H54 (cell line): ENCODE data around the gene NR2F2.

Experiments used
- DNase-seq: peaks from one replicate; pipeline ENCODE4 v3.0.0; 2011; ENCODE audit warnings: low spot score, mixed read lengths; ENCODE audit not compliant: insufficient read length
- FAIRE-seq: peaks from 3 replicates; lab custom pipeline; 2011; peaks lifted over from hg19 to GRCh38; lab: Jason Lieb, UNC
- POLR2A ChIP-seq: IDR thresholded peaks from 2 replicates; pipeline ENCODE4 v1.6.1; 2011; ENCODE audit warnings: low read depth, mild to moderate bottlenecking, low read length

The NR2F2 gene

GRCh38 chr15:96345560-96346399 is 15.3 kb downstream of the NR2F2 start:
- no peak for DNase-seq

GRCh38 chr15:96346409-96346970 is 16.0 kb downstream of the NR2F2 start:
- FAIRE-seq (no peak), DNase-seq (no peak)
- TF ChIP-seq POLR2A = no peak

More at GRCh38 chr15:96345560-96346399, 15.3 kb downstream of the NR2F2 start:
- TF ChIP-seq POLR2A = no peak
- no peak for FAIRE-seq

DNA sequence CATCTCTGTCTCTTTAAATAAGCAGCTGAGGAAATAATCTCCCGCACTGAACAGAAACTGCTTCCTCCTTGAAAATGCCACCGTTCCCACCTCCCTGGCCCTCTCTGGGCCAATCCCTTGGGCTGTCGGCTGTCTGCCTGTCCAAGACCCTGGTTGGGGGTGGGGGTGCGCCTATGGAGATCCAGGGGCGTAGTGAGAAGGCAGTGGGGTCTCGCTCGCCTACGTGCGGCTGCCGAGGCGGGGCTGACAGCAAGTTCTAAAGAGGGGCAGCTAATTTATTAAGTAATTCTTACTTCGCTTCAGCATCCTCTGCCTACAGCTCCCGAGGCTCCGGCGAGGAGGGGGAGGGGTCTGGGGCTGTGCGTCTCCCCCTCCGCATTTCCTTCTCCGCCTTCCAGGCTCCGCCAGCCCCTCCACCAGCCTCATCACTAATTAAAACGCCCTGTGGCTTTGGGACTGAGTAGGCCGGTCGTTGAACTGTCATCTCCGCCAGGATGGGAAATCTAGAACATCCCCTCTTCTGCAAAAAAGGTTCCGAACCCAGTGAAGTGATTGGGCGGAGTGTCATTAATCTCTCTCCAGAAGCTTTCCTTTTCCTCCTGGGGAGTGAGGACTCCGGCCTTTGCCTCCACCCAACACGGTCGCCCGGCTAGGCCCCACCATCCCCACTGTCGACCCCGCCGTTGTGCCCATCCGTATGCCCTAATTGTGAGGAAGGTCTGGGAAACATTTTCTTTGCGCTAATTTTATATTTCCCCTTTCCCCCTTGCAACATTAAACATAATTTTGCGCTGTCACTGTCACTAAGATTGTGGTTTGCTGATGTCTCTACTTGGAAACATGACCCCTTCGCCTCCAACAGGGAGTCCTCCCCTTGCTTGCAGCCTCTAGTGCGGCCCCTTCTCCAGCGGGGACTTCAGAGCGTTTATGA is 16.9 kb downstream of the NR2F2 start:
- FAIRE-seq (no peak), DNase-seq (no peak)
- TF ChIP-seq POLR2A = no peak

- no peak for DNase-seq
- TF ChIP-seq POLR2A = no peak
- no peak for FAIRE-seq
Observed at GRCh38 chr15:96348112-96349027, 17.9 kb downstream of the NR2F2 start.

- FAIRE-seq = no peak
- no peak for DNase-seq
- no peak for TF ChIP-seq POLR2A
Observed at GRCh38 chr15:96349034-96349856, 18.7 kb downstream of the NR2F2 start.

GRCh38 chr15:96349857-96350720 is 19.6 kb downstream of the NR2F2 start:
- no peak for FAIRE-seq
- DNase-seq = no peak
- no peak for TF ChIP-seq POLR2A

DNA sequence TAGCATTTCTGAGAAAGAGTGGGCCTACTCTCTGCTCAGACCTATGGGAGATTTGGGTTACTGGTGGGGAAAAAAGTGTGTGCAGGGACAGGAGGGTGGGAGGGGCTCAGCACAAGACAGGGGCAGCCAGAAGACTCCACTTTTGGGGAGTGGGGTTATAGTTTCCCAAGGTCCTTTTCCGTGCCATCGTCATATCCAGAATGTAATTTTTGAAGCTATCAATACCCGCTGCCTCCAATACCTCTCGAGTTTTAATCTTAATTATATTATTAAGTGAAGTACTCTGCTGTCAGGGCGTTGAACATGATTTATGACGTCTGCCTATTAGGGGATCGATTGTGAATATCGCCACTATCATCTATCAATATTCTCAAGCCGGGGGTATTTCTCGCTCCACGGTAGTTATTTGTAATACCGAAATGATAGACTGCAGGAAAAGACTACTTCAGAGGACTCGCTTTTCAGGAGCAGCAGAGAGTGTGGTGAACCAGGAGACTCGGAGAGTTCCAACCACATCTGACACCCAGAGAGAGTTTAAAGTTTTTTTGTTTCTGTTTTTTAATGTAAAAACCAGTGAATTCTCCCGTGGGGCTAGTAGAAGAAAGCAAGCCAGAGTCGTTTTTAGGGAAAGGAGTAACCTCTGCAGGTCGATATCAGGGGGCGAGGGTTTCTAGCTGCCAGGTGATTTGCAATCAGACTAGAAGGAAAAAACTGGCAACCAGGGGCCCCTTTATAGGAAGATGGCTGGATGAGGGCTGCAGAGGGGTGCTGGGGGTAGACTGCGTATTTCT is 20.6 kb downstream of the NR2F2 start:
- DNase-seq = no peak
- no peak for TF ChIP-seq POLR2A
- FAIRE-seq = no peak

DNA sequence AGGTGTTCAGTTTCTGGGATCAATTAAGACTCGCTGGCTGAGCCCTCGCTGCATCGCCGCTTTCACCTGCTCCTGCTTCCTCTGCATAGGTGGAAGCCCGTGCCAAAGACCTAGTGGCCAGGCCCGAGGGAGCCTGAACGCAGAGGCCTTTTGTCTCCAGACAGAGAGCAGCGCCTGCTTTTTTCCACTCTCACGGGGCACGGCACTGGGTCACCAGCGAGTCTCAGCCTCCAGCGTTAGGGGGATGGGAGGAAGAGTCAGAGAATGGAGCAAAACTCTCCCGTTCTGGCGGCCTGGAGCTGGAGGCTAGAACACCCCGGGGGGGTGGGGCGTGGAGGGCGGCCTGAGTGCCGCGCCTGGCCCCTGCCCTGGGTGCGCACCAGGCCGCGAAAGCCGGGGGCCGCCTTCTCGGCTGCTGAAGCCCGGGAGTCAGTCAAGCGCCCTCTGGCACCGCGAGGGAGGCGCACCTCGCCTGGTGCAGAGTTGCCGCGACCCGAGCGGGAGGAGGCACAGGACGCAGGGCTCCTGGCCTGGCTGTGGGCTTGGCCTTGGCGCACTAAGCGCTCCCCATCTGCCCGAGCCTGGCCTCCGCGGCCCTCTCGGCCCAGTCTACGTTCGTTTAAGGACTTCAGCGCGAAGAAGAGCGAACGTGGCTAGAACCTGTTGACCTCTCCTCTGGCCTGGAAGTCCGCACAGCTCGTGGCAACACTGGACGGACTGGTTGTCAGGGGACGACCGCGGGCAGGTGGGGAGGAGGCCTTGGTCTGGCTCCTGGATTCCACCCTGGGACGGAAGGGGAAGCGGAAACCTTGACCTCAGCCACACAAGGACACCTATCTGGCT is 21.5 kb downstream of the NR2F2 start:
- TF ChIP-seq POLR2A = no peak
- DNase-seq (no peak), FAIRE-seq (no peak)

- TF ChIP-seq POLR2A = no peak
- FAIRE-seq (no peak), DNase-seq (no peak)
Observed at GRCh38 chr15:96352604-96353405, 22.3 kb downstream of the NR2F2 start.
